GM18526 (cell line): ENCODE results near the gene PHYH.

Experiments used
- POLR2A ChIP-seq: IDR thresholded peaks from 3 replicates; pipeline ENCODE4 v1.6.1; 2011; ENCODE audit not compliant: insufficient read length; ENCODE audit errors: extremely low read depth

PHYH gene

GRCh38 chr10:13298748-13299436 is 972 bp downstream of the PHYH start:
- TF ChIP-seq POLR2A, result no peak

- no peak for TF ChIP-seq POLR2A
Measured at GRCh38 chr10:13296476-13296875, 3.4 kb downstream of the PHYH start.

- TF ChIP-seq POLR2A, result no peak
Measured at GRCh38 chr10:13294784-13295183, 5.1 kb downstream of the PHYH start.

DNA sequence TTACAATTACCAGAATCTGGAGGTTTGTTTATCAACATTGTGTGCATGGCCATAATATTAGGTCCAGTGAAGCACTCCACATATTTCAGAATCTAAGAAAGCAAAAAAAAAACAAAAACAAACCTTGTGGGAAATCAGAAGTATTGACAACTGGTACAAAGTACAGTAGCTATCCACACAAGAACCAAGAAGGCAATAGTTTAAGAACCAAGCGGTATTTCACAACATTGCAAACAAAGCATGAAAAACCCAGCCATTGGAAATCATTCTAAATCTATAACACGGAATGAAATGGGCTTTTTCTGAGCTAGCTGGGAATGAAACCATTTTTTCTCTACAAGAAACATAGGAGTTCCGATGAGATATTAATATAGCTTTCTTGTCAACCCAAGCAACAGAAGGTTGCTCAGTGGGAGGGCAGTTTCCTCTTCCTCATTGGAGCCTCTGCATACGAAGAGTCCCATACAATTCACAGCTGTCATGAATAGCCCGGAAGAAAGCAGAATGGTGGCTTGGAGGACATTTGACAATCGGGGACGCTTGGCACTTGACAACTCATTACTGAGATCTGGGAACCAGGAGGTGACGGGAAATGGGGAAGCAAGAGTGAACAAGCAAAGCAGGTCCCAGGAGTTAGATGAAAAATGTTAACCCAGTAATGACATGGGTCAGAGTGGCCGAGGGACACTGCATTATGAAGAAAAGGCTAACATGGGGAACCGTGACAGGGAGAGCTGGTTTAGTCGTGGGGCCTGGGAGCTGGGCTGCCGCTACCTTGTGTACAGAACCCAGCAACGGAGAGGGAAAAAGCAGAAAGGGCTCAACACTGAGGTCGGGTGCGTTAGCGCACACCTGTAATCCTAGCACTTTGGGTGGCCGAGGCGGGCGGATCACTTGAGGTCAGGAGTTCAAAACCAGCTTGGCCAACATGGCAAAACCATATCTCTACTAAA is 7.8 kb downstream of the PHYH start:
- TF ChIP-seq POLR2A, result no peak

DNA sequence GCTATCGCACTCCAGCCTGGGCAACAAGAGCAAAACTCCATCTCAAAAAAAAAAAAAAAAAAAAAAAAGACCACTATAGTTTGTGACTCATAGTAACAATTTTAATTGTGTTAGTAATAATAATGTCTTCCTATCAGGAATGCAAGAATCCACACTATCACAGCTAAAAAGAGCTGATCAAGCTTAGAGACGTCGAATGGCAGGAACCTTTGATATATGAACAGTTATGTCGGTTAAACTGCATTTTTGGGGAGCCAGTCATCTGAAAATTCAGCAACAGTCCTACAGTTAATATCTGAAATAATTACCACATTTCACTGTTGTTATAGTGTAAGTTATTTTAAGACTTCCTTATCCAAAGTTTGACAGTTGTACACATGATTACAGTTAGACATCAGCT is 8.8 kb downstream of the PHYH start:
- TF ChIP-seq POLR2A, result no peak

GRCh38 chr10:13284050-13284449 is 15.8 kb downstream of the PHYH start:
- TF ChIP-seq POLR2A, result no peak

DNA sequence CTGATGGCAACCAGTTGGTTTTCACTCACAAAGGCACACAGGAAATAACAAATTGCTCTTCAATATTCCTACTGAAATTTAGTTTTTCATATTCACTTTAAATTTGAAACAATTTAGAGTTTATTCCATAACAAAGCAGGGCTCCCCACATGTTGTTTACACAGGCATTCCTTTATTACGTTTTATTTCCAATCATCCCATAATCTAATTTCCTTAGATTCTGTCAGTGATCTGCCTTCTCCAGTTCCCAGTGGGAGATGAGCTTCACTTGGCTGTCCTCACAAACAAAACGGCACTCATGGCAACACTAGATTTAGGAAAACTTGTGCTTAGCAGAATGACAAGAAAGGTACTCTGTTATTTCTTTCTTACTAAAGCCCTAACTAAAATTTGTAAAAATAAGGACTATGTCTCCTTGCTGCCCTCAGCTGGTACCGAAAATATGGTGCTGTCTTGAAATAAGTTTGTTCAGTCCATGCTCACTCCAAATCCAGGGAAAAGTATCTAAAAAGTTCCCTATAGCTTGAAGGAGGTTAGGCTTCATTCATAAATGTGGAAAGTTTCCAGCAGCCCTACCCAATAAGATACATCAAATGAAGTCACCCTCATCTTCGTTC is 23.0 kb downstream of the PHYH start:
- no peak for TF ChIP-seq POLR2A

GRCh38 chr10:13272164-13272571 is 27.7 kb downstream of the PHYH start:
- no peak for TF ChIP-seq POLR2A

- TF ChIP-seq POLR2A, result no peak
Measured at GRCh38 chr10:13271552-13272163, 28.2 kb downstream of the PHYH start.

DNA sequence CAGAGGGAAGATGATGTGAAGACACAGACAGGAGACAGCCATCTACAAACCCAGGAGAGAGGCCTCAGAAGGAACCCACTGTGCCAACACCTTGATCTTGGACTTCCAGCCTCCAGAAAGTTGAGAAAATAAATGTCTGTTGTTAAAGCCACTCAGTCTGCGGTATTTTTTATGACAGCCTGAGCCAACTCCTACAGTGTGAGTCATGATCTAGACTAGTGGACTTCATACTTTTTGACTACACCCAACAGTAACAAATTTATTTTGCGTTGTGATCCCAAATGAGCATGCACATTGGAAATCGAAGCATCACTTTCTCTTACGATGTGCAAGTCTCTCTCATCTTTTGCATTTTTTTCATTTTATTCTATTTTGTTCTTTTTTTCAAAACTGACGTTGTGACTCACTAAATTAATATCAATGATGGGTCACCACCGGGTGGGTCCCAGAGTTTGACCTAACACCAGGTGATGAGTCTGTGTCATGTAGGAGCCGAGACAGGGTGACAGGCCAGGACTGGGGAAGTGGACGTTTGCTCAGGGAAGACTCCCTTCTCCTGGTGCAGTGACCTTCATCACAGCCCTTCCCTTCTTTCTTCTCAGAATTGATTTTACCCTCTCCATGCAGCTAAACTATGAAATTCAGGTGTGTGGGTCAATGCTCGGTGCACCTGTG is 28.9 kb downstream of the PHYH start:
- no peak for TF ChIP-seq POLR2A

- TF ChIP-seq POLR2A, result no peak
Measured at GRCh38 chr10:13268841-13269240, 31.0 kb downstream of the PHYH start.

GRCh38 chr10:13268310-13268709 is 31.6 kb downstream of the PHYH start:
- TF ChIP-seq POLR2A, result no peak

- TF ChIP-seq POLR2A, result no peak
Measured at GRCh38 chr10:13263591-13263990, 36.3 kb downstream of the PHYH start.

- no peak for TF ChIP-seq POLR2A
Measured at GRCh38 chr10:13262433-13262832, 37.4 kb downstream of the PHYH start.

- TF ChIP-seq POLR2A, result no peak
Measured at GRCh38 chr10:13257621-13258140, 42.2 kb downstream of the PHYH start.
